ENCODE results near the gene TRIM7.
"Not testable (repeated sequence)": the region's sequence is repeated elsewhere in the genome, so short reads cannot be mapped to it uniquely, and the experiment has no call there.

TRIM7 gene

GRCh38 chr5:181156758-181157157, 48.2 kb downstream of the TRIM7 start:
- no peak overlapping the region for H3K4me3 ChIP-seq (ENCODE audit: low read depth, low read length)

- no peak overlapping the region for H3K4me3 ChIP-seq (ENCODE audit: low read depth, low read length)
Measured at GRCh38 chr5:181153814-181154213, 51.2 kb downstream of the TRIM7 start.

GRCh38 chr5:181152406-181152805, 52.6 kb downstream of the TRIM7 start:
- H3K4me3 ChIP-seq (ENCODE audit: low read depth, low read length), result no peak overlapping the region

GRCh38 chr5:181151146-181151545, 53.9 kb downstream of the TRIM7 start:
- no peak overlapping the region for H3K4me3 ChIP-seq (ENCODE audit: low read depth, low read length)

- no peak overlapping the region for H3K4me3 ChIP-seq (ENCODE audit: low read depth, low read length)
Measured at GRCh38 chr5:181149806-181150733, 54.9 kb downstream of the TRIM7 start.

GRCh38 chr5:181149355-181149754, 55.6 kb downstream of the TRIM7 start:
- no peak overlapping the region for H3K4me3 ChIP-seq (ENCODE audit: low read depth, low read length)

GRCh38 chr5:181146927-181147636, 57.9 kb downstream of the TRIM7 start, which contains the start of gene OR2V2:
TSS of gene OR2V2 (plus strand) at chr5:181147586. CDS start at chr5:181154943, 7,357 bp downstream.
- H3K4me3 ChIP-seq (ENCODE audit: low read depth, low read length), result not testable (repeated sequence)

GRCh38 chr5:181145133-181145532, 59.9 kb downstream of the TRIM7 start:
- H3K4me3 ChIP-seq (ENCODE audit: low read depth, low read length), result no peak overlapping the region
